ENCODE data around the gene CCDC60. TPM values are rescaled to one million over a fixed set of nuclear protein-coding genes. Genes with fewer than 3 reads are reported as not detected.

Gene CCDC60
- total and polyA plus RNA-seq, 10 of the 15 experiments (the other 5 are each of a cell fraction or from before 2014, with no cell fraction given): 0.19 TPM; not detected in 9

DNA sequence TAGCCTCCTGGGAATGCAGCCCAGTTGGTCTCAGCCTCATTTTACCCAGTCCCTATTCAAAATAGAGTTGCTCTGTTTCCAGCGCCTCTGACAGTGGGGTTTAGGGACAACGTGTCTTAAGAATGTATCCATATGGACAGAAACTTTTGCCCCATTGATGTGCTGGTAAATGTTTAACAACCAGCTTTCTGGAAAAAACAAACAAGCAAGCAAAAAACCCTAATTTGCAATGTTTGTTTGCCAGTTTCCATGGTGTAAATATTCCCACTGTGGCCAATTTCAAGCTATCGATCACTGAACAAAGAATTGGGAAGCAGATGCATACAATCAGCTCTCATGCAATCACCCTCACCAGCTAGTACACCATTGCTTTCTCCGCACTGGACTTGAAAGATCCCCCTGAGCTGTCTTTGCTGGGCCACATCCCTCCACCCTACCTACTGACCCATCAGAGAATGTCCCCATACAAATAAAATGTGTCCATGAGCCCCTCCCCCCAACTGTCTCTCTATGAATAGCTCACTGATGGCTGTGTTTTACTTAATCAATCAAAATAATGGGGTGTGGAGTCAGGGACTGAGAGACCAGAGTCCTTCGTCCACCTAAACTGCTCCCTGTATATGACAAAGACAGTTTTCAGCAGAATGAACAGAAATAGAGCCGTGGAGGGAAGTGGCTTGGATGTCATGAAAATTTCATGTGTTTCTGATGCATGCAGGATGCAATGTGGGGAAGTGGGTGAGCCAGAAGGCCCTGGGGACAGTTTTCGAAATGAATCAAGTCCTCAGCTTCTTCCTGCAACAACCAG is 40.8 kb downstream of the CCDC60 start (continued):
- TF ChIP-seq, protein P1, sequence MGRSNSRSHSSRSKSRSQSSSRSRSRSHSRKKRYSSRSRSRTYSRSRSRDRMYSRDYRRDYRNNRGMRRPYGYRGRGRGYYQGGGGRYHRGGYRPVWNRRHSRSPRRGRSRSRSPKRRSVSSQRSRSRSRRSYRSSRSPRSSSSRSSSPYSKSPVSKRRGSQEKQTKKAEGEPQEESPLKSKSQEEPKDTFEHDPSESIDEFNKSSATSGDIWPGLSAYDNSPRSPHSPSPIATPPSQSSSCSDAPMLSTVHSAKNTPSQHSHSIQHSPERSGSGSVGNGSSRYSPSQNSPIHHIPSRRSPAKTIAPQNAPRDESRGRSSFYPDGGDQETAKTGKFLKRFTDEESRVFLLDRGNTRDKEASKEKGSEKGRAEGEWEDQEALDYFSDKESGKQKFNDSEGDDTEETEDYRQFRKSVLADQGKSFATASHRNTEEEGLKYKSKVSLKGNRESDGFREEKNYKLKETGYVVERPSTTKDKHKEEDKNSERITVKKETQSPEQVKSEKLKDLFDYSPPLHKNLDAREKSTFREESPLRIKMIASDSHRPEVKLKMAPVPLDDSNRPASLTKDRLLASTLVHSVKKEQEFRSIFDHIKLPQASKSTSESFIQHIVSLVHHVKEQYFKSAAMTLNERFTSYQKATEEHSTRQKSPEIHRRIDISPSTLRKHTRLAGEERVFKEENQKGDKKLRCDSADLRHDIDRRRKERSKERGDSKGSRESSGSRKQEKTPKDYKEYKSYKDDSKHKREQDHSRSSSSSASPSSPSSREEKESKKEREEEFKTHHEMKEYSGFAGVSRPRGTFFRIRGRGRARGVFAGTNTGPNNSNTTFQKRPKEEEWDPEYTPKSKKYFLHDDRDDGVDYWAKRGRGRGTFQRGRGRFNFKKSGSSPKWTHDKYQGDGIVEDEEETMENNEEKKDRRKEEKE (IDR thresholded peaks at IDR 0.05): no peak
- TF ChIP-seq ETV6 (conservative IDR thresholded peaks at IDR 0.05 in 1 of 2, IDR thresholded peaks at IDR 0.05 in 1 of 2; ENCODE audit: borderline replicate concordance in 1 of 2, low read depth in 1 of 2) (peak in 1 of 2 experiments; percentile 55; a peak in 1 of 4 replicates), SPI1 (IDR thresholded peaks at IDR 0.05; ENCODE audit: borderline replicate concordance, insufficient read depth, low read depth, low read length) (peak; percentile 72), JUNB (IDR thresholded peaks at IDR 0.05) (0 out of 2 replicates have a peak, but pooled peaks have one; percentile 33), CEBPB (IDR thresholded peaks at IDR 0.05; ENCODE audit: borderline replicate concordance in 1 of 2, low read depth in 2 of 2, low read length in 2 of 2) (no peak), TCF7 (IDR thresholded peaks at IDR 0.05; ENCODE audit: borderline replicate concordance) (no peak)
- TF ChIP-seq, protein P2, sequence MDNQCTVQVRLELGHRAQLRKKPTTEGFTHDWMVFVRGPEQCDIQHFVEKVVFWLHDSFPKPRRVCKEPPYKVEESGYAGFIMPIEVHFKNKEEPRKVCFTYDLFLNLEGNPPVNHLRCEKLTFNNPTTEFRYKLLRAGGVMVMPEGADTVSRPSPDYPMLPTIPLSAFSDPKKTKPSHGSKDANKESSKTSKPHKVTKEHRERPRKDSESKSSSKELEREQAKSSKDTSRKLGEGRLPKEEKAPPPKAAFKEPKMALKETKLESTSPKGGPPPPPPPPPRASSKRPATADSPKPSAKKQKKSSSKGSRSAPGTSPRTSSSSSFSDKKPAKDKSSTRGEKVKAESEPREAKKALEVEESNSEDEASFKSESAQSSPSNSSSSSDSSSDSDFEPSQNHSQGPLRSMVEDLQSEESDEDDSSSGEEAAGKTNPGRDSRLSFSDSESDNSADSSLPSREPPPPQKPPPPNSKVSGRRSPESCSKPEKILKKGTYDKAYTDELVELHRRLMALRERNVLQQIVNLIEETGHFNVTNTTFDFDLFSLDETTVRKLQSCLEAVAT (IDR thresholded peaks at IDR 0.05): no peak

Data from GM12878 (cell line).